Measurements from ENCODE around the gene CEP135. TPM values are rescaled to one million over a fixed set of nuclear protein-coding genes. Genes with fewer than 3 reads are reported as not detected.

The CEP135 gene
- polyA plus RNA-seq, 1 donor (not counting 4 experiments of a cell fraction or from before 2014, with no cell fraction given): 5.4 TPM

DNA sequence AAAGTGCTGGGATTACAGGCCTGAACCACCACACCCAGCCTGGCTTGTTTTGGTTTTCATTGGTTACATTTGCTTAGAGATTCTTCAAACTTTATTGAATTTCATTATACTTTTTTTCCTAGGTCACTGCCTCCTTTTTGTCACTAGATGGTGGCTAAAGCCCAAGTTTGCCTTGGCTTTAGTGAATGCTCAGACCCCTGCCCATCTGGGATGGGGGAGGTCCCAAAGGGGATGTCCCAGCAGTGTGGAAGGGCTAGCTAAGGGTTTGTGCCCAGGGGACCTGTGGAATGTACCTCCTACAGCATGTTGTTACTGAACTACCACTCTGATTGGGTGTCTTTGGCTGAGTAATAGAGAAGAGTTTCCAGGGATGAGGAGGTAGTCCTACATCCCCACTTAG is 58.4 kb downstream of the CEP135 start:
- FAIRE-seq (no peak), DNase-seq (ENCODE audit: low read depth, low spot score) (no peak)
- H3K79me2 ChIP-seq (ENCODE audit: control insufficient read depth, insufficient read depth, low read length): no peaks in the 10 kb centered on the region
- no peaks in the 10 kb centered on the region for H3K27me3 ChIP-seq (ENCODE audit: control insufficient read depth, extremely low read depth, insufficient read depth, low read length)
- TF ChIP-seq EZH2 (IDR thresholded peaks at IDR 0.05; ENCODE audit: low read length): no peak
- TF ChIP-seq, protein P1, sequence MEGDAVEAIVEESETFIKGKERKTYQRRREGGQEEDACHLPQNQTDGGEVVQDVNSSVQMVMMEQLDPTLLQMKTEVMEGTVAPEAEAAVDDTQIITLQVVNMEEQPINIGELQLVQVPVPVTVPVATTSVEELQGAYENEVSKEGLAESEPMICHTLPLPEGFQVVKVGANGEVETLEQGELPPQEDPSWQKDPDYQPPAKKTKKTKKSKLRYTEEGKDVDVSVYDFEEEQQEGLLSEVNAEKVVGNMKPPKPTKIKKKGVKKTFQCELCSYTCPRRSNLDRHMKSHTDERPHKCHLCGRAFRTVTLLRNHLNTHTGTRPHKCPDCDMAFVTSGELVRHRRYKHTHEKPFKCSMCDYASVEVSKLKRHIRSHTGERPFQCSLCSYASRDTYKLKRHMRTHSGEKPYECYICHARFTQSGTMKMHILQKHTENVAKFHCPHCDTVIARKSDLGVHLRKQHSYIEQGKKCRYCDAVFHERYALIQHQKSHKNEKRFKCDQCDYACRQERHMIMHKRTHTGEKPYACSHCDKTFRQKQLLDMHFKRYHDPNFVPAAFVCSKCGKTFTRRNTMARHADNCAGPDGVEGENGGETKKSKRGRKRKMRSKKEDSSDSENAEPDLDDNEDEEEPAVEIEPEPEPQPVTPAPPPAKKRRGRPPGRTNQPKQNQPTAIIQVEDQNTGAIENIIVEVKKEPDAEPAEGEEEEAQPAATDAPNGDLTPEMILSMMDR (optimal IDR thresholded peaks at IDR 0.05 in 1 of 3, IDR thresholded peaks at IDR 0.05 in 1 of 3, conservative IDR thresholded peaks at IDR 0.05 in 1 of 3; ENCODE audit: extremely low read depth in 1 of 3, insufficient read depth in 2 of 3, low read length in 3 of 3): no peak
- dilution Hi-C loops (cut with MboI; ENCODE audit: extremely low pct_ligation_motif_present, low sequenced_read_pairs): no loop called here
- no peaks in the 10 kb centered on the region for H3K9me3 ChIP-seq (ENCODE audit: control insufficient read depth, low read depth, low read length)
- no peak overlapping the region for H2AFZ ChIP-seq (ENCODE audit: control insufficient read depth, low read length)
- peaks cover 0 to 5% of the 10 kb centered on the region in 2 experiments for H3K36me3 ChIP-seq (ENCODE audit: control insufficient read depth in 2 of 2, extremely low read depth in 1 of 2, insufficient read depth in 2 of 2, low read length in 2 of 2)
- H3K4me3 ChIP-seq (ENCODE audit: control insufficient read depth in 2 of 3, extremely low read depth in 1 of 3, insufficient read depth in 2 of 3, low read depth in 1 of 3, low read length in 3 of 3): no peak overlapping the region
- H4K20me1 ChIP-seq (ENCODE audit: control insufficient read depth, extremely low read depth, insufficient read depth, low read length): no peaks in the 10 kb centered on the region
- no peaks in the 10 kb centered on the region for H3K9me1 ChIP-seq (ENCODE audit: control insufficient read depth, extremely low read depth, insufficient read depth, low read length)
- H3K27ac ChIP-seq (ENCODE audit: control insufficient read depth, insufficient read depth, low read length): no peak overlapping the region
- H3K4me2 ChIP-seq (ENCODE audit: control insufficient read depth, extremely low read depth, insufficient read depth, low read depth, low read length): no peak overlapping the region
- H3K9ac ChIP-seq (ENCODE audit: control insufficient read depth, extremely low read depth, insufficient read depth, low read length): no peak overlapping the region
- peaks cover 5% of the 10 kb centered on the region for H3K4me1 ChIP-seq (ENCODE audit: control insufficient read depth, extremely low read depth, insufficient read depth, low read length)

DNA sequence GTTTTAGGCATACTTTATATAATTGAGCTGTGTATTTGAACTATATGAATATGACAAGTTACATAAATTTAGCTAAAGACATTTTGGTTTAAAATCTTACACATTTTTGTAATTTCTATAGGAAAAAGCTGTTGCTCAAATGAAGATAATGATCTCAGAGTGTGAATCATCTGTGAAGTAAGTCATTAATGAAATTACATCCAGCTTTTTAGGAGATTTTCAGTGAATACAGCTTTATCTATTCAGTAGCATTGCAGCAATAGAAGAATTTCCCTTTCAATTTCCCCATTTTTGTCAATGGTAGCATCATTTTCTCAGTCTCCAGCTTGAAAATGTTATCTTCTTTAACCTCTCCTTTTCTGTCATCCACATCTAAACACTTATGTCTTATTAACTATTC is 59.5 kb downstream of the CEP135 start:
- Histone ChIP-seq H3K27me3 (ENCODE audit: control insufficient read depth, extremely low read depth, insufficient read depth, low read length) (no peaks in the 10 kb centered on the region), H2AFZ (ENCODE audit: control insufficient read depth, low read length) (no peak overlapping the region), H3K9me1 (ENCODE audit: control insufficient read depth, extremely low read depth, insufficient read depth, low read length) (no peaks in the 10 kb centered on the region), H3K9ac (ENCODE audit: control insufficient read depth, extremely low read depth, insufficient read depth, low read length) (no peak overlapping the region), H3K27ac (ENCODE audit: control insufficient read depth, insufficient read depth, low read length) (no peak overlapping the region), H3K4me1 (ENCODE audit: control insufficient read depth, extremely low read depth, insufficient read depth, low read length) (peaks cover 5% of the 10 kb centered on the region), H3K36me3 (ENCODE audit: control insufficient read depth in 2 of 2, extremely low read depth in 1 of 2, insufficient read depth in 2 of 2, low read length in 2 of 2) (peaks cover 0 to 9% of the 10 kb centered on the region in 2 experiments), H3K4me3 (ENCODE audit: control insufficient read depth in 2 of 3, extremely low read depth in 1 of 3, insufficient read depth in 2 of 3, low read depth in 1 of 3, low read length in 3 of 3) (no peak overlapping the region), H3K79me2 (ENCODE audit: control insufficient read depth, insufficient read depth, low read length) (no peaks in the 10 kb centered on the region), H3K4me2 (ENCODE audit: control insufficient read depth, extremely low read depth, insufficient read depth, low read depth, low read length) (no peak overlapping the region), H3K9me3 (ENCODE audit: control insufficient read depth, low read depth, low read length) (no peaks in the 10 kb centered on the region), H4K20me1 (ENCODE audit: control insufficient read depth, extremely low read depth, insufficient read depth, low read length) (no peaks in the 10 kb centered on the region)
- no peak for DNase-seq (ENCODE audit: low read depth, low spot score)
- dilution Hi-C loops (cut with MboI; ENCODE audit: extremely low pct_ligation_motif_present, low sequenced_read_pairs): no loop called here
- TF ChIP-seq EZH2 (IDR thresholded peaks at IDR 0.05; ENCODE audit: low read length): no peak
- TF ChIP-seq, protein P1 (optimal IDR thresholded peaks at IDR 0.05 in 1 of 3, IDR thresholded peaks at IDR 0.05 in 1 of 3, conservative IDR thresholded peaks at IDR 0.05 in 1 of 3; ENCODE audit: extremely low read depth in 1 of 3, insufficient read depth in 2 of 3, low read length in 3 of 3): no peak
- FAIRE-seq: no peak

Data from keratinocyte (primary cell).